Measurements from ENCODE around the gene HAUS2.
"Not testable (repeated sequence)": the region's sequence is repeated elsewhere in the genome, so short reads cannot be mapped to it uniquely, and the experiment has no call there.

Gene HAUS2

GRCh38 chr15:42576040-42576594 is 27.5 kb downstream of the HAUS2 start:
- no peak for DNase-seq (ENCODE audit: low spot score)

DNA sequence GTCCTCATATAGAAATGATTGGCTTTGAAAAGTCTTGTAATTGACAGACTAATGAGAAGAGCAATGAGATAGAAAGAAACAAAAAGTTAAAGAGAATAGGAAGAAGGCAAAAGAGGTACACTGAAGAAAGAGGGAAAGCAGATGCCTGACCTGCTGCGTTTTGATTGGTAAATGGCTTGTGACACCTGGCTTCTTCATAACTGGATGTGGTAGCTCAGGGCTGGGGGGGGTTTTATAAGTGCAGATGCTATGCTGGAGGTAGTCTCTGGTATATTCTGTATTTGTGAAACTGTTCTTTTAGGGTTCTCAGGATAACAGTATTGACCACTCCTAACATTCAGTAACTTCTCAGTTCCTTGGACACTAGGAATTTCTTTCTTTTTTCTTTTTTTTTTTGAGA is 28.1 kb downstream of the HAUS2 start:
- no peak for DNase-seq (ENCODE audit: low spot score)

DNA sequence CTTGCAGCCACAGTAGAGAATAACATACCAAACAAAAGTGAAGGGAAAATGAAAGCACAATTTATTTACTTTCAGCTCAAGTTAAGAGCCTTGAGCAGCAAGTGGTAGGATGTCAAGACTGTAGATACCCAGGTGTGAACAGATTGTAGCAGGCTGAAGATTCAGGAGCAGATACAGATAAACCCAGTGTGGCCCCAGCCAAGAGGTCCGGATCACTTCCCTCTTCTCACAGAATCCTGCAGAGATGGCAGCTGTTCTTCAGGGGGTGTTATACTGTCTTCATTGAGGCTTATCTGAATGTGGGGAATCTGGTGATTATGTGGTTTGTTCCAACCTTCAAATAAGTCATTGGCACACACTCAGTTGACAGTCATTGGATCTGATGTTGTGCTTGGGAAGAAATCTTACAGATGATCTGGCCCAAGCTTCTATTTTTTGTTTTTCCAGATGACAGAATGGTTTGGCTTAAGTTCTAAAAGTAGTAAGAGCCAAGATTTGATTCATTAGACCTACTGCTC is 28.9 kb downstream of the HAUS2 start:
- DNase-seq (ENCODE audit: low spot score) = peak; percentile 65

DNA sequence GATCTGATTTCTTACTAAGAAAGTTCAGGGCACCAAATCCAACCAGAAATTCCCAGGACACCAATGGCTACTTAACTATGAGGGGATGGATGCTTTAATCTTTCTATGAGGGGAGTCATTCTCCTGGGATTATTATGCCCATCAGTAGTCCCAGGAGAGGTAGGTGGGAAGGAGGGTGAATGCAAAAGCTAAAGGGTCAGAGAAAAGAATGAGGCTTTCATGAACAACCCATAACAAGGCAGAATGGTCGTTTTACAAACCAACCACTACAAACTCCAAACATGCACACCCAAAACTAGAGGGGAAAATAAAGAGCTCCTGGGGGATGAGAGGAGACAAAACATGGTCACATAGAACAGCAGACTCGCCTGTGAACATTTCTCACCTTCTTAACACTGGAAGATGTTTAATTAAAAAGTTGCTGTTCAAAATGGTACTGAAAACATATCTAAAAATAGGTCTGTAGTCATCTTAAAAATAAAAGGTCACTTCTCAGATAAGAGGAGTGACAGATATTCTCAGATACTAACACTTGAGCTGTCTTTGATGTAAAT is 30.4 kb downstream of the HAUS2 start:
- no peak for DNase-seq (ENCODE audit: low spot score)

DNA sequence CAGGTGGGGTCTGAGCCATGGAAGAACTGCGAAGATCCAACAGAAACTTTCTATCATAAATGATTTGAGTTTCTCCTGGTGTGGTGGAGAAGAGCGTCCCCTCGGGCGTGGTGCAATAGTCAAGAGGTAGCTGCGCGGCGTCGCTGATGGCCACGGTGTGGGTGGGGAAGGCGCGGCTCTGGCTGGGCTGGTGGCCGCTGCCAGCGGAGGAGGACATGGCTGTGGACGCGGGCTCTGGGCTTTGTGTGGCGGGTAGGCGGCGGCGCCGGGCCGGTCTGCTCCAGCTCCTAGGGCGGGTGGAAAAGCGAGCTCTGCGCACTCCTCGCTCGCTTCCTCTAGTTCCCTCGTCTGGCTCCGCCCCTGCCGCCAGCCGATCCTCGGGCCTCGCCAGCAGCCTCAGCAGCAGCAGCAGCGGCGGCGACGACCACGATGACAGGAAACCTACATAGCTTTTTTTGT is 32.7 kb downstream of the HAUS2 start:
- peak; percentile 78 for DNase-seq (ENCODE audit: low spot score)

GRCh38 chr15:42582569-42583375 is 34.1 kb downstream of the HAUS2 start:
- no peak for DNase-seq (ENCODE audit: low spot score)

DNA sequence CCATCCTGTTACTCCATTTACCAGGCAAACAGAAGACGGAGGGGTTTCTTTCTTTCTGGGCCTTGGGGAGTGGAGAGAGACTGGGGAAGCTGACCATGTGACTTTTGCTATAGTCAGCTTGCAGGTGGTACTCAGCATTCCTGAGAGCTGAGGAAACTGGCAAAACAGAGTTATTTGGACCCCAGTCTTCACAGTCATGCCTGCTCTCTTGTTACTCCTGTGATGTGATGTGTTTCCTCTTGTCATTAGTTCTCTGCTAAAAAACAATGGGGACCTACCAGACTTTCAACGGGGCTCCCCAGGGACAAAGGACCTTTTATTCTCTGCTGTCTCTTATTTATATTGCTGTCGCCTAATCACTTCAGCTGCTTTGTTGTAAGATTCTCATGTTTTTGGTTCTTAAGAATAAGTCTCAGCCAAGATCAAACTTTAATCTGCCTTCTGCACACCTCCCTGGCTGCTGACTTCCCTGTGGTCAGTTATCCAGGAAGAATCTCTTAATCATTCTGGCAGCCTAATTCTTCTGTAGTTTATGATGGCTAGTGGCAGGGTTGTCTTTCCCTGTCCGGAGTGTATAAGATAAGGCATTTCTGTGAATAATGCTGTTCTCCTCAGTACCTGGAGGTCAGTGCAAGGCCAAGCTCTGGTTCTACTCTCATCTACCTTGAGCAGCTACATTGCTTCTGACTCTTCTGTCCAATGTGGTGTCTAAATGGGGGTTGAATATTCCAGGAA is 35.6 kb downstream of the HAUS2 start:
- DNase-seq (ENCODE audit: low spot score) = no peak

DNA sequence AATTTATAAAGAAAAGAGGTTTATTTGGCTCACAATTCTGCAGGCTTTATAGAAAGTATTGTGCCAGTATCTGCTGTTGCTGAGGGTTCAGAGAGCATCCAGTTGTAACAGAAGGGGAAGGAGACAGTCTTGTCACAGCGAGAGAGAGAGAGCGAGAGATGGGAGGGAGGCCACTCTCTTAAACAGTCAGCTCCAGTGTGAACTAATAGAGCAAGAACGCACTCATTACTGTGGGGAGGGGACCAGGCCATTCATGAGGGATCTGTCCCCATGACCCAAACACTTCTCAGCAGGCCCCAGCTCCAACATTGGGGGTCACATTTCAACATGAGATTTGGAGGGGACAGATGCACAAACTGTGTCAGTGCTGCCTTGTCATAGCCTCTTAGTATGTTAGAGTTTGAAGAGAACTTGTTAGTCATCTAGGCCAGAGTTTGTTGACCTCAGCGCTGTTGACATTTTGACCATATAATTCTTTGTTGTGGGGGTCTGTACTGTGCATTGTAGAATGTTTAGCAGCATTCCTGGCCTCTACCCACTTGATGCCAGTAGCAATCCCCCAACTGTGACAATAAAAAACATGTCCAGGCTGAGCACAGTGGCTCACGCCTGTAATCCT is 42.1 kb downstream of the HAUS2 start:
- DNase-seq (ENCODE audit: low spot score) = no peak

DNA sequence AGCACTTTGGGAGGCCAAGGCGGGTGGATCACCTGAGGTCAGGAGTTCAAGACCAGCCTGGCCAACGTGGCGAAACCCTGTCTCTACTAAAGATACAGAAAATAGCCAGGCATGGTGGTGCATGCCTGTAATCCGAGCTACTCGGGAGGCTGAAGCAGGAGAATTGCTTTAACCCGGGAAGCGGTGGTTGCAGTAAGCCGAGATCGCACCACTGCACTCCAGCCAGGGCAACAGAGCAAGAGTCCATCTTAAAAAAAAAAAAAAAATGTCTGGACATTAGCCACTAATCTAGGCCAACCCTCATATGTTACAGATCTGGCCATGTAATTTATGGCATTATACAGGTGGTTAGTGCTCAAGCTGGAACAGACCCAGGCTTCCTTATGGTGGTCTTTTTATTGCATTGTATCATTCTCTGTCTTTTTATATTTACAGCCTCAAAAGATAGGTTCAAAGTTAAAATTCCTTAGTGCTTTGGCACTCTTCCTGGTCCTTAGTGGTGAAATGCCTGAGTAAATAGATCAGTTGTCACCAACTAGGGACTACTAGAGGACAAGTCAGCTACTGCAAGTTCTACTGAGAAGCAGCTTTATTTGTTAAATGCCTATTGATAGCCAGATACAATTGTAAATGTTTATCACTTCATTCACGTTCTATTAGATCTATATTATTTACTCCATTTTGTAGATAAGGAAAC is 42.7 kb downstream of the HAUS2 start:
- DNase-seq (ENCODE audit: low spot score) = peak; percentile 70

DNA sequence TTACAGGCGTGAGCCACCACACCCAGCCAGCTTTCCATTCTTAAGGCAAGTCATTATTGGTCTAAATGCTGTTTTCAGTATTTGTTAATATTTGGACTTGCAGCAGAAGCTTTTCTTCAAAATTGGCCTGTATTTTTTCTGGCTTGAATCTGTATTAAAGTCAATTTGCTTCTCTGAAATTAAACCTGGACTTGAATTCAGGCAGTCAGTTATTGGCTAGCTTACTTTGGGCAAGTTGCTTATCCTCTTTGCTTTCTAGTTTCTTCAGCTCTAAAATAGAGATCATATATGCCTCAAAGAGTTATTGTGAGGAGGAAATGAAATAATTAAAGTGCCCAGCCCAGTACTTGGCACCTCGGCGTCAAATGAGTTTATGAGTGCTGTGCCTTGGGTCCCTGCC is 44.1 kb downstream of the HAUS2 start:
- no peak for DNase-seq (ENCODE audit: low spot score)

GRCh38 chr15:42593143-42593542 is 44.5 kb downstream of the HAUS2 start:
- peak; percentile 49 for DNase-seq (ENCODE audit: low spot score)

- no peak for DNase-seq (ENCODE audit: low spot score)
These were observed 45.5 kb downstream of the HAUS2 start for GRCh38 chr15:42594095-42594494.

DNA sequence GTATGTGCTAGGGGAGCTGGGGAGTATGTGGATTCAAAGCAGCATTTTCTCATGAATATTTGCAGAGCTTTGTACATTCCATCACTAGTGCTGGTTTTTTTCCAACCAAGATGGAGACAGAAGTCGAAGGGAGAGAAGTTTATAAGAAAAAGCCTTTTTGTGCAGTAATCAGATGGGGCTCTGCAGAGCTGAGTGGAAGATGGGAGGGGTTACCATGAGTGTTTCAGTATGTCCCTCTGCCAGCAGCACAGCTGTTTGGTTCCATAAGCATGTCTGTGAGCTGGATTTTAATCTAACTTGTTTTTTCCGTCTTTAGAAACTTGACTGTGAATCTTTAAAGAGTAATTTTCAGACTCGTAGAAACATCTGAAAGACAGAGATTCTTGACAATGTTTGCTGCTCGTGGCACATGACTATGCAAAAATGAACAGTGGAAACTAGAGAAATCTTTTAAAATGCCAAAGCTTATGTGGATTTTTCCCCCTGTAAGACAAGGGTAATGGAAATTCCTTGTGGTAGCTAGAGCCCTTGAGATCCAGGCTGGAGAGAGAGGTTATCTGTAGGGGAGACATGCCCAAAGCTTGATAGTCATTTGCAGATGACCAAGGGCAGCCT is 47.1 kb downstream of the HAUS2 start:
- peak; percentile 20 for DNase-seq (ENCODE audit: low spot score)

- not testable (repeated sequence) for DNase-seq (ENCODE audit: low spot score)
These were observed 52.7 kb downstream of the HAUS2 start for GRCh38 chr15:42601316-42601715.

DNA sequence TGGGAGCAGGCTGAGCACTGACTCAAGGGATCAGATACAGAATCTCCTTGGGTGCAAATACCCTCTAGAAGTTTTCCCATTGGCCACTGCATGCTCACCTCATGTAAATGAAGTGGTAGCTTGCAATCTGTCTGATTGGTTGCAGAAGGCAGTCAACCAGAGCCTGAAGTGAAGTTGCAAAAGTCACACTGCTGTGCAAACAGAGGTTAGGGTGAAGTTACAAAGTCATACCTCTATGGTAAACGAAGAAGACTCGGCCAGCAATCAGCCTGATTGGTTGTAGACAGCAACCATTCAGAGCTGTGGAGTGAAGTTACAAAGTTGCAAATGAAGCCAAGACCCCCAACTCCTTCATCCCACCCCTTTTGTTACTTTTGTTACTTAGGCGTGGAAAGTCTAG is 53.9 kb downstream of the HAUS2 start:
- no peak for DNase-seq (ENCODE audit: low spot score)

GRCh38 chr15:42603978-42604377 is 55.3 kb downstream of the HAUS2 start:
- no peak for DNase-seq (ENCODE audit: low spot score)

GRCh38 chr15:42604894-42605744 is 56.5 kb downstream of the HAUS2 start:
- DNase-seq (ENCODE audit: low spot score) = no peak

GRCh38 chr15:42605796-42606195 is 57.2 kb downstream of the HAUS2 start:
- no peak for DNase-seq (ENCODE audit: low spot score)

GRCh38 chr15:42608110-42608531 is 59.5 kb downstream of the HAUS2 start:
- no peak for DNase-seq (ENCODE audit: low spot score)

Measured in AG08396 (cell line).